Stimulated activated naive CD8-positive, alpha-beta T cell treated with anti-CD3 and anti-CD28 coated beads, Interleukin-15, Interleukin-2, amounts not matched to agents 100 U/mL and 50 U/mL, for 24 hours (primary cell): ENCODE measurements around the gene ELOVL2.

Source experiments
- ATAC-seq: fragments of 150-1000 bp; cut with Tn5 transposase; one replicate; pipeline ENCODE4 v1.10.0; 2021
- DNase-seq: peaks from one replicate; pipeline ENCODE4 v3.0.0; 2021

The ELOVL2 gene

GRCh38 chr6:10977231-10977968 is 66.7 kb downstream of the ELOVL2 start:
- DNase-seq (no peak), ATAC-seq (no peak)

GRCh38 chr6:10976571-10976970 is 67.5 kb downstream of the ELOVL2 start:
- ATAC-seq (no peak), DNase-seq (no peak)

- no peak for ATAC-seq
- DNase-seq = no peak
These were observed 71.9 kb downstream of the ELOVL2 start for GRCh38 chr6:10972196-10972595.

- DNase-seq (no peak), ATAC-seq (no peak)
These were observed 73.4 kb downstream of the ELOVL2 start for GRCh38 chr6:10970731-10971130.

- no peak for DNase-seq
- ATAC-seq = no peak
These were observed 75.3 kb downstream of the ELOVL2 start for GRCh38 chr6:10968776-10969175.

GRCh38 chr6:10964684-10965083 is 79.4 kb downstream of the ELOVL2 start:
- ATAC-seq = no peak
- no peak for DNase-seq

GRCh38 chr6:10963113-10963512 is 81.0 kb downstream of the ELOVL2 start:
- no peak for DNase-seq
- ATAC-seq = no peak

- DNase-seq = no peak
- no peak for ATAC-seq
These were observed 81.4 kb downstream of the ELOVL2 start for GRCh38 chr6:10962673-10963072.

GRCh38 chr6:10961837-10962236 is 82.3 kb downstream of the ELOVL2 start:
- DNase-seq (no peak), ATAC-seq (no peak)

GRCh38 chr6:10960171-10960570 is 83.9 kb downstream of the ELOVL2 start:
- DNase-seq (no peak), ATAC-seq (no peak)

- ATAC-seq (no peak), DNase-seq (no peak)
These were observed 86.7 kb downstream of the ELOVL2 start for GRCh38 chr6:10957414-10957886.

- DNase-seq (no peak), ATAC-seq (no peak)
These were observed 87.3 kb downstream of the ELOVL2 start for GRCh38 chr6:10956776-10957175.

GRCh38 chr6:10954590-10955010 is 89.5 kb downstream of the ELOVL2 start:
- DNase-seq (peak; percentile 84), ATAC-seq (peak; percentile 76)

- DNase-seq (no peak), ATAC-seq (no peak)
These were observed 92.3 kb downstream of the ELOVL2 start for GRCh38 chr6:10951675-10952282.

GRCh38 chr6:10949579-10950490 is 94.3 kb downstream of the ELOVL2 start:
- DNase-seq (no peak), ATAC-seq (no peak)

GRCh38 chr6:10947966-10948365 is 96.1 kb downstream of the ELOVL2 start:
- ATAC-seq = no peak
- no peak for DNase-seq

GRCh38 chr6:10945845-10946244 is 98.3 kb downstream of the ELOVL2 start:
- DNase-seq (no peak), ATAC-seq (no peak)

- ATAC-seq = no peak
- DNase-seq = no peak
These were observed 104.3 kb downstream of the ELOVL2 start for GRCh38 chr6:10939840-10940239.

- DNase-seq (no peak), ATAC-seq (no peak)
These were observed 111.0 kb downstream of the ELOVL2 start for GRCh38 chr6:10933126-10933525.
